ENCODE results near the gene LIF. TPM values are rescaled to one million over a fixed set of nuclear protein-coding genes. Genes with fewer than 3 reads are reported as not detected.

Gene LIF
- total and polyA plus RNA-seq, 2 of the 4 experiments (the other 2 are of a cell fraction): 130 to 214 TPM

GRCh38 chr22:30262917-30263741 is 16.6 kb upstream of the LIF start (continued):
- no peak for TF ChIP-seq RCOR1 (IDR thresholded peaks at IDR 0.05; ENCODE audit: insufficient replicate concordance, low read length)
- TF ChIP-seq MAZ (IDR thresholded peaks at IDR 0.05; ENCODE audit: borderline replicate concordance, low read depth, low read length): 0 out of 2 replicates have a peak, but pooled peaks have one; percentile 32
- TF ChIP-seq NFE2L2 (IDR thresholded peaks at IDR 0.05; ENCODE audit: low read depth, low read length): no peak

- no peaks in the 10 kb centered on the region; the same call in 1 of the 2 replicates for H3K27me3 ChIP-seq (ENCODE audit: control insufficient read depth, insufficient read depth, low read length)
- H2BK20ac ChIP-seq (ENCODE audit: low read depth, low read length): no peak overlapping the region
- H3K4me3 ChIP-seq (ENCODE audit: insufficient read depth, low read depth, low read length): no peak overlapping the region
- no peak overlapping the region for H2BK5ac ChIP-seq (ENCODE audit: low read depth, low read length, poor library complexity, severe bottlenecking)
- dilution Hi-C loops (cut with HindIII; ENCODE audit: low sequenced_read_pairs, unreplicated experiment) (no loop called here), intact Hi-C loops (cut with micrococcal nuclease) (loop anchor here (2.0 kb wide), 2 partner anchors 125 to 223 kb away; partner anchors contain the start of gene RNF215), in situ Hi-C loops (cut with MboI; ENCODE audit: low sequenced_read_pairs) (loop anchor here (5.0 kb wide), 1 partner anchor 155 kb away; no protein-coding TSS in a partner anchor)
- no peak overlapping the region for H3K14ac ChIP-seq (replicated peaks; ENCODE audit: low read depth, low read length)
- 93% methylated on average over 3 of the region's 4 CpGs; no CpG with 5 or more reads in 1 of the 2 experiments for WGBS, 2 experiments (ENCODE audit: extremely low coverage in 2 of 2, insufficient read length in 1 of 2)
- H3K4ac ChIP-seq (ENCODE audit: low read depth, low read length): no peak overlapping the region
- ChIA-PET CTCF (no interaction called here), POLR2A (ENCODE audit: unreplicated experiment) (no interaction called here)
- no peak overlapping the region for H2BK120ac ChIP-seq (ENCODE audit: low read depth, low read length)
- H2BK15ac ChIP-seq (ENCODE audit: low read depth, low read length): no peak overlapping the region
- no peak overlapping the region; the same call in 1 of the 2 replicates for H4K5ac ChIP-seq (ENCODE audit: low read depth, low read length)
- DNase-seq: no peak
- no peak overlapping the region for H3K56ac ChIP-seq (ENCODE audit: extremely low read depth, insufficient read depth, low read length)
- no peak overlapping the region for H3K4me2 ChIP-seq (ENCODE audit: low read depth, low read length)
- H4K91ac ChIP-seq (ENCODE audit: insufficient read depth, low read depth, low read length): no peak overlapping the region
- H3K23ac ChIP-seq (ENCODE audit: low read depth, low read length): no peak overlapping the region
- no TSS peak for BruUV-seq (replicated peaks)
- H3K36me3 ChIP-seq (ENCODE audit: control insufficient read depth, insufficient read depth, low read length): no peaks in the 10 kb centered on the region
- no peak for ATAC-seq (ENCODE audit: low read depth)
- no peak overlapping the region for H4K8ac ChIP-seq (ENCODE audit: low read depth in 2 of 2, low read length in 2 of 2)
- H4K20me1 ChIP-seq (ENCODE audit: insufficient read depth, low read length): no peaks in the 10 kb centered on the region
- H2AFZ ChIP-seq (replicated peaks; ENCODE audit: low read length, poor library complexity): no peak overlapping the region
- no peak overlapping the region for H2AK9ac ChIP-seq (replicated peaks; ENCODE audit: low read depth, low read length, poor library complexity)
- no peaks in the 10 kb centered on the region; the same call in 1 of the 2 replicates for H3K9me1 ChIP-seq (ENCODE audit: insufficient read depth, low read length)
- H3K9ac ChIP-seq (ENCODE audit: low read depth, low read length): no peak overlapping the region
- H3K9me3 ChIP-seq (ENCODE audit: control insufficient read depth, insufficient read depth, low read length): no peaks in the 10 kb centered on the region
- H3K18ac ChIP-seq (ENCODE audit: low read depth, low read length): no peak overlapping the region
- H3K79me1 ChIP-seq (ENCODE audit: low read depth in 1 of 2, low read length in 2 of 2): no peaks in the 10 kb centered on the region
- H3K27ac ChIP-seq (ENCODE audit: insufficient read depth, low read length): no peak overlapping the region
- H2AK5ac ChIP-seq (ENCODE audit: low read depth, low read length): peak overlapping the region; percentile 66
- peaks cover 6% of the 10 kb centered on the region; the same call in 1 of the 2 replicates for H3K4me1 ChIP-seq (ENCODE audit: control insufficient read depth, insufficient read depth, low read length)
- TF ChIP-seq RCOR1 (IDR thresholded peaks at IDR 0.05; ENCODE audit: insufficient replicate concordance, low read length): no peak
- TF ChIP-seq SMC3 (IDR thresholded peaks at IDR 0.05; ENCODE audit: low read depth, low read length): no peak
- no peak for TF ChIP-seq ELK1 (IDR thresholded peaks at IDR 0.05; ENCODE audit: borderline replicate concordance, low read depth, low read length)
- TF ChIP-seq RAD21 (IDR thresholded peaks at IDR 0.05; ENCODE audit: low read length): no peak
- TF ChIP-seq USF2 (IDR thresholded peaks at IDR 0.05; ENCODE audit: low read depth, low read length): no peak
- no peak for TF ChIP-seq MXI1 (IDR thresholded peaks at IDR 0.05; ENCODE audit: borderline replicate concordance, low read depth, low read length)
- TF ChIP-seq BHLHE40 (IDR thresholded peaks at IDR 0.05; ENCODE audit: low read depth, low read length): no peak
- TF ChIP-seq MAFK (IDR thresholded peaks at IDR 0.05; ENCODE audit: low read depth, low read length): no peak
- TF ChIP-seq CTCF (conservative IDR thresholded peaks at IDR 0.05; ENCODE audit: low read depth, low read length): no peak
- no peak for TF ChIP-seq NFE2L2 (IDR thresholded peaks at IDR 0.05; ENCODE audit: low read depth, low read length)
These were observed 15.6 kb upstream of the LIF start for GRCh38 chr22:30262112-30262511.
